NCI-H82 treated with DMSO at 0.1 percent for 48 hours (cell line): ENCODE measurements around the gene MEGF6.

Source experiments
- DNase-seq: peaks from one replicate; lab custom pipeline; 2025; ENCODE audit not compliant: unreplicated experiment; lab: John Stamatoyannopoulos, UW

Gene MEGF6

GRCh38 chr1:3444736-3445135 is 166.6 kb downstream of the MEGF6 start:
- no peak for DNase-seq

- no peak for DNase-seq
Observed at GRCh38 chr1:3444298-3444697, 167.0 kb downstream of the MEGF6 start.

GRCh38 chr1:3443807-3444206 is 167.5 kb downstream of the MEGF6 start:
- no peak for DNase-seq

GRCh38 chr1:3442901-3443300 is 168.4 kb downstream of the MEGF6 start:
- DNase-seq: no peak

- DNase-seq: no peak
Observed at GRCh38 chr1:3442331-3442730, 169.0 kb downstream of the MEGF6 start.

GRCh38 chr1:3441880-3442279 is 169.4 kb downstream of the MEGF6 start:
- DNase-seq: no peak

GRCh38 chr1:3441410-3441847 is 169.9 kb downstream of the MEGF6 start:
- no peak for DNase-seq

GRCh38 chr1:3440711-3441409 is 170.4 kb downstream of the MEGF6 start:
- no peak for DNase-seq

GRCh38 chr1:3440300-3440681 is 171.0 kb downstream of the MEGF6 start:
- DNase-seq: no peak
